Lower leg skin (tissue), 4 donors: ENCODE results near the gene SYT9. TPM values are rescaled to one million over a fixed set of nuclear protein-coding genes. Genes with fewer than 3 reads are reported as not detected.

Source experiments
- DNase-seq, 2 donors: peaks; one replicate each; pipeline ENCODE4 v3.0.0-alpha.2; 2019; ENCODE audit warnings: low spot score in 2 of 2
- H3K4me3 ChIP-seq: fragments of 200-600 bp; sonication (generic); 2 replicates; pipeline ENCODE4 v1.5.1; 2017; ENCODE audit warnings: mild to moderate bottlenecking, low read depth; ENCODE audit not compliant: poor library complexity, severe bottlenecking
- POLR2A ChIP-seq, 2 donors: fragments of 450-650 bp; IDR thresholded peaks; one replicate each; pipeline ENCODE4 v1.6.1; 2016 to 2017; ENCODE audit warnings: antibody characterized with exemption in 2 of 2, mild to moderate bottlenecking in 1 of 2, moderate library complexity in 1 of 2
- WGBS, 2 donors: methylation state at CpG; one replicate each; pipeline ENCODE4 v1.1.5; 2018; 5-methylcytosine and 5-hydroxymethylcytosine counted together
- intact Hi-C: fragments of 100-400 bp; cut with DNase I; formaldehyde crosslinking; loops from one replicate; pipeline ENCODE4 v1.15.0; 2023; ENCODE audit warnings: low total_unique reads
- total RNA-seq, 4 donors: library from RNA; depleted of rRNA; stranded (reverse); fragments of >200 nt; gene quantifications; one replicate each; pipeline ENCODE4 v1.1.0, GENCODE V29; 2016
- TF ChIP-seq, protein P1 (sequence below), 3 donors: fragments of 450-650 bp; IDR thresholded peaks; one replicate each; pipeline ENCODE4 v1.5.1; 2016; ENCODE audit warnings: antibody characterized with exemption in 3 of 3, mild to moderate bottlenecking in 3 of 3, moderate library complexity in 2 of 3

Gene SYT9
- total RNA-seq, 4 donors from 2014 or later, result 0.37 to 0.84 (median 0.71) TPM; not detected in 1

DNA sequence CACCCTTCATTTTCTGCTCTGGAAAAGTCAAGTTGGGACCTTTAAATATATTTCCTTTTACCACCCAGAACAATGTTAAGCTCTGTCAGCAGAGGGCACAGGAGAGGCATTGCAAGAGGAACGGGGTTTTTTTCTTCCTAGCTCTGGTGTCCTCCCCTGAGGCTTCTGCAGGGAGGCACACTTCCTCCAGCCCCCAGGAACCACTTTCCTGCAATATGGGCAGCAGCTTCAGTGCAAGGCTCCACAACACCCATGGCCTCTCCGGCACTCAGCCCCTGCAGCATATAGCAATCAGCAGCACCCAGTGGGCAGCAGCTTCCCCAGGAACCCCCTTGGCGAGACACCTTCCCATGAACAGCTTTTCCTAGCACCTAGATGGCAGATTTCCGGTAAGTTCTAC is 101.4 kb downstream of the SYT9 start:
- WGBS, 2 donors, result 49 to 62% methylated on average over 4 of the region's 4 CpGs
- TF ChIP-seq, protein P1, sequence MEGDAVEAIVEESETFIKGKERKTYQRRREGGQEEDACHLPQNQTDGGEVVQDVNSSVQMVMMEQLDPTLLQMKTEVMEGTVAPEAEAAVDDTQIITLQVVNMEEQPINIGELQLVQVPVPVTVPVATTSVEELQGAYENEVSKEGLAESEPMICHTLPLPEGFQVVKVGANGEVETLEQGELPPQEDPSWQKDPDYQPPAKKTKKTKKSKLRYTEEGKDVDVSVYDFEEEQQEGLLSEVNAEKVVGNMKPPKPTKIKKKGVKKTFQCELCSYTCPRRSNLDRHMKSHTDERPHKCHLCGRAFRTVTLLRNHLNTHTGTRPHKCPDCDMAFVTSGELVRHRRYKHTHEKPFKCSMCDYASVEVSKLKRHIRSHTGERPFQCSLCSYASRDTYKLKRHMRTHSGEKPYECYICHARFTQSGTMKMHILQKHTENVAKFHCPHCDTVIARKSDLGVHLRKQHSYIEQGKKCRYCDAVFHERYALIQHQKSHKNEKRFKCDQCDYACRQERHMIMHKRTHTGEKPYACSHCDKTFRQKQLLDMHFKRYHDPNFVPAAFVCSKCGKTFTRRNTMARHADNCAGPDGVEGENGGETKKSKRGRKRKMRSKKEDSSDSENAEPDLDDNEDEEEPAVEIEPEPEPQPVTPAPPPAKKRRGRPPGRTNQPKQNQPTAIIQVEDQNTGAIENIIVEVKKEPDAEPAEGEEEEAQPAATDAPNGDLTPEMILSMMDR (IDR thresholded peaks at IDR 0.05), result no peak
- TF ChIP-seq POLR2A (IDR thresholded peaks at IDR 0.05), result no peak
- no peak for DNase-seq
- no peak overlapping the region for H3K4me3 ChIP-seq
- intact Hi-C loops, result no loop called here

DNA sequence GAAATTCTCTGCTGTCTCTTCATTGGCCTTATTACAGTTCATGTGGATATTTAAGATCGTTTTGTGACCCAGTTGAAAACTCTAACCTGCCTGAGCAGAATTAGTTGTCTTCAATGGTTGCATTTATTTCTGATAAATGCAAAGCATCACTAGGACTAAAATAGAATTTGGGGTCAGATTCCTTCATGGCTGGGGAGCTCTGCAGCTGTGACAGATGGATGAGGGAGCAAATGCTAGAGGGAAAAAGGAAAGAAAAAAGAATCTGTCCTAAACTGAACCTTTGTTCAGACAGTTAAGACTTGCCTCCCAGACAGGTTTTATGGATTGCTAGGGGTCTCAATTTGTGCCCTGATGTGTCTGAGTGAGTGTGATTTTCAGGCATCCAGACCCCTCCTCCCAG is 113.0 kb downstream of the SYT9 start:
- WGBS, 2 donors, result 52 to 73% methylated on average over 1 of the region's 1 CpG
- H3K4me3 ChIP-seq, result no peak overlapping the region
- TF ChIP-seq, protein P1 (IDR thresholded peaks at IDR 0.05), result no peak
- TF ChIP-seq POLR2A (IDR thresholded peaks at IDR 0.05), result no peak
- no peak for DNase-seq
- intact Hi-C loops, result no loop called here

DNA sequence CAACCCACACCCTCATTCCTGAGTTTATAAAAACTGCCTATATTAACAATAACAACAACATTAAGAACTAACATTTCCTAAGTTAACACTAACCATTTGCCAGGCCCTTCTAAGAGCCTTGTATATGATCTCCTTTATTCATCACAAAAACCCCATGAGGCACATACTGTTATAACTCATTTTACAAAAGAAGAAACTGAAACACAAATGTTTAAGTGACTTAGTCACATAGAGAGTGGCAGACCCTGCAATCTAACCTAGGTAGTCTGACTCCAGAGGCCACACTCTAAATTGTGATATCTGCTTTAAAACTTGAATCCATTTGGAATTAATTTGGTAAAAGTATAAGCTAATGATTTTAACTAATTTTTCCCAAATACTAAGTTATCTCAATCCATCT is 116.1 kb downstream of the SYT9 start:
- intact Hi-C loops, result no loop called here
- no peak for TF ChIP-seq POLR2A (IDR thresholded peaks at IDR 0.05)
- TF ChIP-seq, protein P1 (IDR thresholded peaks at IDR 0.05), result no peak
- DNase-seq, result no peak
- no peak overlapping the region for H3K4me3 ChIP-seq

DNA sequence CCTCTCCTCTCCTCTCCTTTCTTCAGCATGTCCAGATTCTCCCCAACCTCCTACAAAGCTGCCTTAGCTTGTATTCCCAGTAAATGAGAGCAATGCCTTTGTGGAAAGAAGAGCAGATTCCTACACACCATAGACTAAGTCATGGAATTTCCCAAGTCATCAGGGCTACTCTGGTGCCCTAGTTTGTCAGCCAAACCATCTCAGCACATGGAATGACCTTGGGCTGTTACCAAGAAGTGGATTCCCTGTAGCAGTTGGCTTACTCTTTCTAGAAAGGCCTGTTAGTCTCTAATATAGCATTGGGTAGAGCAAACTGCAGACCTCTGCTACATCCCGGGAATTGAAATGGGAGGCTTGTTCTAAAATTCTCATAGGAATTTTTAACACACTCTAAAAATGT is 124.7 kb downstream of the SYT9 start:
- WGBS, 2 donors, result 90 to 93% methylated on average over 1 of the region's 1 CpG
- DNase-seq, result no peak
- intact Hi-C loops, result no loop called here

DNA sequence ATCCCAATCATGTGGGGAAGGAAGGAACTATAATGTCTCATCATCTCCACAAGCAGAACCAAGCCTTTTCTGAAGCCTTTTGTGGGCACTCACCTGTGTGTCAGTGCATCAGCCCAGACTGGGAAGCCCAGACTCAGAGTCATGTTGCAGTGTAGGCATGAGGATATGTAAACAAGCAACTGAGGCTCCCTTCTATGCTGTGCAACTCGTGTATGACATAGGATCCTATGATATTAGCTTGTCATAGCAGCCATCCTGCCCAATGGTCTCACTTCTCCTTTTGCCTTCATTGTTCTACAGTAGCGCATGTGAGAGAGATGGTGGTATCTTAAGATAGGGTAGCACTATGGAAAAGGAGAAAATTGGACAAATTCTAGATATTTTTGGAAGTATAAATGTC is 130.2 kb downstream of the SYT9 start:
- TF ChIP-seq, protein P1 (IDR thresholded peaks at IDR 0.05), result no peak
- no peak for TF ChIP-seq POLR2A (IDR thresholded peaks at IDR 0.05)
- H3K4me3 ChIP-seq, result no peak overlapping the region
- WGBS, 2 donors, result 66 to 75% methylated on average over 2 of the region's 2 CpGs
- no peak for DNase-seq
- intact Hi-C loops, result no loop called here

More for the DNA sequence above, 124.7 kb downstream of the SYT9 start:
- TF ChIP-seq, protein P1 (IDR thresholded peaks at IDR 0.05), result no peak
- no peak for TF ChIP-seq POLR2A (IDR thresholded peaks at IDR 0.05)
- no peak overlapping the region for H3K4me3 ChIP-seq

DNA sequence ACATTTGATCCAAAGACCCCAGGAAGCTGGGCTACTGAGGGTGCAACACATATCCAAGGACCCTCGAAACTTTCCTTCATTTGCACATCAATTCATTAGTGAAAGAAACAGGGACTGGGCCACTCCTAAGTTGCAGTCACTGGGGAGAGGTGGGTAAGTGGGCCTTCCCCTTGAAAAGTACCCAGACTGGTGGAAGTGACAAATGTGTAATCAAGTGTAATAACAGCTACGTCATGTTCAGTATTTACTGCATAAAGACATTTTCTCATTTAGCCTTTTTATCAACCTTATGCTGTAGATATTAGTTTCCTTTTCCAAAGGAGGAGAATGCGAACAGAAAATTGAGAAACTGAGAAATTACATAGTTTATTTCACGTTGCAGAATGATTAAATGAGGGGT is 131.7 kb downstream of the SYT9 start:
- DNase-seq, result no peak
- no peak for TF ChIP-seq POLR2A (IDR thresholded peaks at IDR 0.05)
- TF ChIP-seq, protein P1 (IDR thresholded peaks at IDR 0.05), result no peak
- H3K4me3 ChIP-seq, result no peak overlapping the region
- WGBS, 2 donors, result 80 to 83% methylated on average over 4 of the region's 4 CpGs
- intact Hi-C loops, result no loop called here
